Omental fat pad (tissue), 4 donors: ENCODE results near the gene CLEC16A. TPM values are rescaled to one million over a fixed set of nuclear protein-coding genes. Genes with fewer than 3 reads are reported as not detected.

Experiments
- ATAC-seq: fragments of 150-250 bp; one replicate; pipeline ENCODE4 v1.9.1; 2016; ENCODE audit warnings: mild to moderate bottlenecking, moderate library complexity; ENCODE audit not compliant: low FRiP score
- DNase-seq: peaks from one replicate; pipeline ENCODE4 v3.0.0-alpha.2; 2019; ENCODE audit warnings: low spot score
- total RNA-seq, 4 donors: library from RNA; depleted of rRNA; stranded (reverse); fragments of >200 nt; gene quantifications; one replicate each; pipeline ENCODE4 v1.1.0, GENCODE V29; 2016
- TF ChIP-seq, protein P1 (sequence below), 3 donors: fragments of 450-650 bp; IDR thresholded peaks; one replicate each; pipeline ENCODE4 v1.5.1; 2016 to 2017; ENCODE audit warnings: antibody characterized with exemption in 3 of 3, mild to moderate bottlenecking in 3 of 3, moderate library complexity in 2 of 3

CLEC16A gene
- total RNA-seq, 4 donors from 2014 or later = 24.0 to 36.9 (median 29.5) TPM

DNA sequence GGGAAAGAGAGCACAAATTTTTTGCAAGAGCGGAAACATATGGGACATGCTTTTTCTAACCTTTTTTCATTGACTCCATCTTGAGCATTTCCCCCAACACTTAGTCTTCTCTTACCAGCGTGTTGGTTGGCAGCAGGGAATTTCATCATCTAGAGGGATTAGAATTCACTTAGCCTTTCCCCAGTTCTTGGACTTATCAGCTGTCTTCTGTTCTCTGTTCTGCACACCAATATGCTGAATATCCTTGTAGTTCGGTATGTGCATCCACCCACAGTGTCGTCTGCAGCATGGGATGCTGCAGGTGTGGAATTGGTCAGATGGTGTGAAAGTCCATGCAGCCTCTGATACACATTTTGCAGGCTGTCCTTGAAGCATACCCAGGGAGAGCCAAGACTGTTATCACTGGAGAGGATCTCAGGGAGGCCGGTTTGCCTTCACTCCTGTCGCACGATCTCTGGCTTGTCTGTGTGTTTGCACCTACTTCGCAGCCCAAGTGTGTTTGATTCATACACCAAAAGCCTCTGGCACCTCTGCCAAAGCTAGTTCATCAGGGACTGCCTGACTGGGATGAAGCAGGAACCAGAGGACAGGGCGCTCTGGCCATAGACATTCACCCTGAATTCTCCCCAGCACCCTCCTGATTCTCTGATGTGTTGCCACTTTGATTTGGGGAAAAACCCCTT, 218.4 kb downstream of the CLEC16A start:
- no peak for DNase-seq
- ATAC-seq = no peak
- TF ChIP-seq, protein P1, sequence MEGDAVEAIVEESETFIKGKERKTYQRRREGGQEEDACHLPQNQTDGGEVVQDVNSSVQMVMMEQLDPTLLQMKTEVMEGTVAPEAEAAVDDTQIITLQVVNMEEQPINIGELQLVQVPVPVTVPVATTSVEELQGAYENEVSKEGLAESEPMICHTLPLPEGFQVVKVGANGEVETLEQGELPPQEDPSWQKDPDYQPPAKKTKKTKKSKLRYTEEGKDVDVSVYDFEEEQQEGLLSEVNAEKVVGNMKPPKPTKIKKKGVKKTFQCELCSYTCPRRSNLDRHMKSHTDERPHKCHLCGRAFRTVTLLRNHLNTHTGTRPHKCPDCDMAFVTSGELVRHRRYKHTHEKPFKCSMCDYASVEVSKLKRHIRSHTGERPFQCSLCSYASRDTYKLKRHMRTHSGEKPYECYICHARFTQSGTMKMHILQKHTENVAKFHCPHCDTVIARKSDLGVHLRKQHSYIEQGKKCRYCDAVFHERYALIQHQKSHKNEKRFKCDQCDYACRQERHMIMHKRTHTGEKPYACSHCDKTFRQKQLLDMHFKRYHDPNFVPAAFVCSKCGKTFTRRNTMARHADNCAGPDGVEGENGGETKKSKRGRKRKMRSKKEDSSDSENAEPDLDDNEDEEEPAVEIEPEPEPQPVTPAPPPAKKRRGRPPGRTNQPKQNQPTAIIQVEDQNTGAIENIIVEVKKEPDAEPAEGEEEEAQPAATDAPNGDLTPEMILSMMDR (IDR thresholded peaks at IDR 0.05) = no peak

DNA sequence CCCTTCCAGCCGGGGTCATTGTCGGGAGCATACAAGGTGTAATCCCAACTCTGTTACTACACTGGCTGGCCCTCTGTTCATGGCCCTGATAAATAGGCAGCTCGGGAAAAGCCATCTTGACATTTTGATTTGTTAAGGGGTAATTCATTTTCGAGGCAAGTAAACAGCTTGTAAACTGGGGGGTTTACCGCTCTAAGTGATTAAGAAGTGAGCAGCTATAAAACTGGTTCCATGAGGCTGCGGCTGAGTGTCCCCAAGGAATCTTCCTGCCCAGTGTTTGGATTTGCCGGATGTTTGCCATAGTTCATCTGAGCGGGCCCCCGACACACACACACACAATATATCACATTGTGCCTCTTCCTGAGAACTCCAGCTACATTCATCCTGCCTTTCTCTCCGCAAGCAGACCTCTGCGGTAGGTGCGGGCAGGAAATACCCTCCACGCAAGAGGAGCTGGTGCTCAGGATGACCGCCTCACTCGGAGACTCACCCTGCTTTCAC, 219.4 kb downstream of the CLEC16A start:
- no peak for ATAC-seq
- TF ChIP-seq, protein P1 (IDR thresholded peaks at IDR 0.05) = no peak
- no peak for DNase-seq

DNA sequence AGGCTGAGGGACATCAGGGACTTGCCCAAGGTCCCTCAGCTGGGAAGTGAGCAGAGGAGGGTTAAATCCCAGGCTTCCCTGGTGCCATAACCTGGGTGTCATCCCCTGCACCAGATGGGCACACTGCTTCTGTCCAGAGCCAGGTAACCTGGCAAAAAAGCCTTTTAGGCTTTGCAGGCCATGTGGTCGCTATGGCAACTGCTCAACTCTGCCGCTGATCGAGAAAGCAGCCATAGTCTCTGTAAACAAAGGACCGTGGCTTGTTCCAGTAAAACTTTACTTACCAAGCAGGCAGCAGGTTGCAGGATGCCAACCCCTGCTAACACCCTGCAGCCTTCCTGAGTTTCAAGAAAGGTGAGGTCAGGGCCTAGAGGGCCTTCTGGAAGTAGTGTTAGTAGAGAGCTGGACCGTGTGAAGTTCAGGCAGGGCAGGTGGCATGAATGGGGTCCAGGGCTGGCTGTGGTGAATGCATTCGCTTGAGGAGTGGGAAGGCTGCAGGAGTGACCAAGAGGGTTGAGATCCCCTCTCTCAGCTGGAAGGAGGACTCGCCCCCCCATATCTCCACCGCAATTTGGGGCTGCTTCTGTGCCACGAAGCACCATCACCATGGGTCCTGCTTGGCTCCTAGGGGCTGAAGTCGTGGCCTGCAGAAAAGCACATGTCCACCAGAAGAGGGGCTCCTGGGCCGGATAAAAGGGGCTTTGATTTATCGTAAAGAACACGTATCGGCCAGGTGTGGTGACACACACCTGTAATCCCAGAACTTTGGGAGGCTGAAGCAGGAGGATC, 220.3 kb downstream of the CLEC16A start:
- TF ChIP-seq, protein P1 (IDR thresholded peaks at IDR 0.05) = no peak
- ATAC-seq = no peak
- DNase-seq = no peak

DNA sequence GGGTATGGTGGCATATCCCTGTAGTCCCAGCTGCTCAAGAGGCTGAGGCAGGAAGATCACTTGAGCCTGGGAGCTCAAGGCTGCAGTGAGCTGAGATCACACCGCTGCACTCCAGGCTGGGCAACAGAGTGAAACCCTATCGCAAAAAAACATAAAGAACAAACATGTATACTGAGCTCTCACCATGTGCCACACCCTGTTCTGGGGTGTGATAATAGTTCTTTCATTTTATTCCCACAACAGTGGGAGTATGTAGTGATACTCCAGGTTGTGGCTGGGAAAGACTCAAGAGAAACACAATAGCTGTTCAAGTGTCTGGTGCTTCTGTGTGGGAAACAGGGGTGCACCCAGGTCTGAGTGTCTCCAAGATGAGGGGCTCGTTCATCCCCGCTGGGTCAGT, 221.0 kb downstream of the CLEC16A start:
- TF ChIP-seq, protein P1 (IDR thresholded peaks at IDR 0.05) = no peak
- ATAC-seq (no peak), DNase-seq (no peak)

DNA sequence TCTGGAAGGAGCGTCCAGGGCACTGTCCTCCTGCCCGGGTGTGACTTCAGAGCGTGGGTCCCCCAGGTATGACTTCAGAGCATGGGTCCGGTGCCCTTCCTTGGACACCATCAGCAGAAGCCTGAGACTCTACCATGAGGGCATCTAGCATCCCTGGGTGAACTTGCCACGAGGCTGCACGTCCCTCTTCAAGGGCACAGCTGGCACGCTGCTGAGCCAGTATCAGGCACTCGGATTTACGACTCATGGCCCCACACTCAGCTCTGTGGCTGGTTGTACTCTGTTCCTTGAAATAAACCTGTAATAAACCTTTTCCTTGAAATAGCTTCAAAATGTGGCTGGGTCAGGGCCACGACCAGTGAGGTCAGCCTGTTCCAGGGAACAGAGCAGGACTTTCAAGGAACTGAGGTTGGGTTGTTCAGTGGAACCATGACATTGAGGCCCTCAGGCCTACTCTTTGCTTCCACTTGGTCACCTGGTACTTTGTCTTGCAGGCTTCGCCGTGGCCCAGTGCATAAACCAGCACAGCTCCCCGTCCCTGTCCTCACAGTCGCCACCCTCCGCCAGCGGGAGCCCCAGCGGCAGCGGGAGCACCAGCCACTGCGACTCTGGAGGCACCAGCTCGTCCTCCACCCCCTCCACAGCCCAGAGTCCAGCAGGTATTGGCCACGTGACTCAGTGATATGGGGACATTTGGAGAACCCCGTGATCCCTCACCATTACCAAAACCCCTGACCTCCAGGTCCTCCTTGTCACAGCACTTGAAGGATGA, 221.7 kb downstream of the CLEC16A start:
- ATAC-seq (no peak), DNase-seq (no peak)
- TF ChIP-seq, protein P1 (IDR thresholded peaks at IDR 0.05) = no peak

DNA sequence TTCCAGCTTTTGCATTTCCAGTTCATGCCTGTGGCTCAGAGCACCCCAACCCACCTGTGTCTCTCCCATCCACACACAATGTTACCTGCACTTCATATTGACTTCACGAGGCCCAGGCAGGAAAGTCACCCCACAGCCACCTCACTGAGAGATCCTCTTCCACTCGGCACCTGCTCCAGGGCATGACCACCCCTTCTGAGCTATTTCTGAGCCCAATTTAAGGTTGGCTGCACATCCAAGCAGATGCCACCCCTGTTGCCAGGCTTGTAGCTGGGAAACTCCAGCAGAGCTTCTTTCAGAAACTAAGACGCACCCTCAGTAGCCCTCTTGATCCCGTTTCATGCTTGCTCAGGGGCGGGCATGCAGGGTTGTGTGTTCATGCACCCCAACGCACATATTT, 223.2 kb downstream of the CLEC16A start:
- ATAC-seq (no peak), DNase-seq (no peak)
- TF ChIP-seq, protein P1 (IDR thresholded peaks at IDR 0.05) = no peak
